ENCODE results near the gene EIF5B. TPM values are rescaled to one million over a fixed set of nuclear protein-coding genes. Genes with fewer than 3 reads are reported as not detected.

Gene EIF5B
- total and polyA plus RNA-seq, 2 donors (not counting 1 experiment from before 2014, with no cell fraction given), result 7.4 to 22.8 TPM

GRCh38 chr2:99445065-99445464, 107.9 kb downstream of the EIF5B start:
- Histone ChIP-seq H3K4me3 (replicated peaks in 1 of 4; ENCODE audit: control extremely low read depth in 1 of 4, insufficient read depth in 1 of 4, low read depth in 3 of 4, low read length in 4 of 4) (no peak overlapping the region), H3K36me3 (ENCODE audit: control insufficient read depth, insufficient read depth, low read length) (peaks cover 1% of the 10 kb centered on the region), H3K79me2 (ENCODE audit: control insufficient read depth, insufficient read depth, low read length) (no peaks in the 10 kb centered on the region), H3K27me3 (ENCODE audit: control insufficient read depth, insufficient read depth, low read length) (no peaks in the 10 kb centered on the region), H3K4me2 (ENCODE audit: extremely low read depth, insufficient read depth, low read length) (no peak overlapping the region), H3K27ac (ENCODE audit: insufficient read depth, low read length) (no peak overlapping the region), H4K20me1 (ENCODE audit: control insufficient read depth, extremely low read depth, insufficient read depth, low read length) (no peaks in the 10 kb centered on the region), H3K9ac (ENCODE audit: insufficient read depth, low read length) (no peak overlapping the region), H3K9me3 (ENCODE audit: control insufficient read depth, insufficient read depth, low read depth, low read length) (no peaks in the 10 kb centered on the region), H3K4me1 (ENCODE audit: control insufficient read depth, extremely low read depth, insufficient read depth, low read length) (peaks cover 2% of the 10 kb centered on the region), H2AFZ (ENCODE audit: low read length) (no peak overlapping the region)
- peak; percentile 6 to 62 for DNase-seq (ENCODE audit: low read depth in 2 of 2)
- TF ChIP-seq, protein P1, sequence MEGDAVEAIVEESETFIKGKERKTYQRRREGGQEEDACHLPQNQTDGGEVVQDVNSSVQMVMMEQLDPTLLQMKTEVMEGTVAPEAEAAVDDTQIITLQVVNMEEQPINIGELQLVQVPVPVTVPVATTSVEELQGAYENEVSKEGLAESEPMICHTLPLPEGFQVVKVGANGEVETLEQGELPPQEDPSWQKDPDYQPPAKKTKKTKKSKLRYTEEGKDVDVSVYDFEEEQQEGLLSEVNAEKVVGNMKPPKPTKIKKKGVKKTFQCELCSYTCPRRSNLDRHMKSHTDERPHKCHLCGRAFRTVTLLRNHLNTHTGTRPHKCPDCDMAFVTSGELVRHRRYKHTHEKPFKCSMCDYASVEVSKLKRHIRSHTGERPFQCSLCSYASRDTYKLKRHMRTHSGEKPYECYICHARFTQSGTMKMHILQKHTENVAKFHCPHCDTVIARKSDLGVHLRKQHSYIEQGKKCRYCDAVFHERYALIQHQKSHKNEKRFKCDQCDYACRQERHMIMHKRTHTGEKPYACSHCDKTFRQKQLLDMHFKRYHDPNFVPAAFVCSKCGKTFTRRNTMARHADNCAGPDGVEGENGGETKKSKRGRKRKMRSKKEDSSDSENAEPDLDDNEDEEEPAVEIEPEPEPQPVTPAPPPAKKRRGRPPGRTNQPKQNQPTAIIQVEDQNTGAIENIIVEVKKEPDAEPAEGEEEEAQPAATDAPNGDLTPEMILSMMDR (conservative IDR thresholded peaks at IDR 0.05 in 1 of 2, IDR thresholded peaks at IDR 0.05 in 1 of 2; ENCODE audit: low read depth in 1 of 2, low read length in 2 of 2), result no peak
- no peak for TF ChIP-seq EZH2 (IDR thresholded peaks at IDR 0.05; ENCODE audit: low read length, missing control alignments)

DNA sequence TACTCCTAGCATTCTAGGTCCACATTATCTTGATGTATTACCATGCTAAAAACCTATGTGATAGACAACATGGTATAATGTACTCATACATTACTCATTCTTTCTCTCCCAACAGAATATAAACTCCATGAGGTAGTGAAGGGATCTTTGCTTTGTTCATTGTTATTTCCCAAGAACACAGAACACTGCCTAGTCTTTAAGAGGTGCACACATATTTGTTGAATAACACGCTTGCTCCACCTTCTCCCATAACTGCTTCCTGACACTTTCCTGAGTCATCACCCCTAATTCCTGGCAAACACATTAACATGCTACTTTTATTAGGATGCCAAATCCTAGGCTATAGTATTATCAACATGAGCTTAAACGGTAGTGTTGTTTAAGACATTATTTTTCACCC, 111.4 kb downstream of the EIF5B start:
- no peak overlapping the region for H3K9ac ChIP-seq (ENCODE audit: insufficient read depth, low read length)
- no peaks in the 10 kb centered on the region for H3K27me3 ChIP-seq (ENCODE audit: control insufficient read depth, insufficient read depth, low read length)
- no peaks in the 10 kb centered on the region for H4K20me1 ChIP-seq (ENCODE audit: control insufficient read depth, extremely low read depth, insufficient read depth, low read length)
- no peak overlapping the region for H3K27ac ChIP-seq (ENCODE audit: insufficient read depth, low read length)
- H3K4me2 ChIP-seq (ENCODE audit: extremely low read depth, insufficient read depth, low read length), result no peak overlapping the region
- H3K4me1 ChIP-seq (ENCODE audit: control insufficient read depth, extremely low read depth, insufficient read depth, low read length), result peaks cover 2% of the 10 kb centered on the region
- peaks cover 1% of the 10 kb centered on the region for H3K36me3 ChIP-seq (ENCODE audit: control insufficient read depth, insufficient read depth, low read length)
- peak in 1 of 2 donors; percentile 77 for DNase-seq (ENCODE audit: low read depth in 2 of 2)
- H3K9me3 ChIP-seq (ENCODE audit: control insufficient read depth, insufficient read depth, low read depth, low read length), result no peaks in the 10 kb centered on the region
- H3K4me3 ChIP-seq (replicated peaks in 1 of 4; ENCODE audit: control extremely low read depth in 1 of 4, insufficient read depth in 1 of 4, low read depth in 3 of 4, low read length in 4 of 4), result no peak overlapping the region
- H2AFZ ChIP-seq (ENCODE audit: low read length), result no peak overlapping the region
- no peaks in the 10 kb centered on the region for H3K79me2 ChIP-seq (ENCODE audit: control insufficient read depth, insufficient read depth, low read length)
- TF ChIP-seq, protein P1 (conservative IDR thresholded peaks at IDR 0.05 in 1 of 2, IDR thresholded peaks at IDR 0.05 in 1 of 2; ENCODE audit: low read depth in 1 of 2, low read length in 2 of 2), result no peak
- TF ChIP-seq EZH2 (IDR thresholded peaks at IDR 0.05; ENCODE audit: low read length, missing control alignments), result no peak

DNA sequence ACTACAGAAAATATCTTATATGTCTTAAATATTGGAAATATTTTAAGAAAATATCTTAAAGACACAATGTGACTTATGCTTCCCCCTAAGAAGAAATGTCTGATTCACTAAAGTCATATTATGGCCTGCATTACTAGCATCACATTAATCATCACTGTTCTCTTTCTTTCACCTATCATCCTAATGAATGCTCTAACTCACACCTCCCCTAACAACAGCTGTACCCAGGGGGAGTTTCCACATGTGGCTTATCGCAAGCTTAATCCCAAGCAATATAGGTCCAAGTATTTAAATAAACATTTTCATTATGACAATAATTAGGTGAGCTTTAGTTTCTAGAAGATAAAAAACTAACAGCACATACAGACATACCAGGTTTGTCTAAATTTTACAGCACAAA, 113.0 kb downstream of the EIF5B start:
- Histone ChIP-seq H2AFZ (ENCODE audit: low read length) (no peak overlapping the region), H3K27ac (ENCODE audit: insufficient read depth, low read length) (no peak overlapping the region), H3K36me3 (ENCODE audit: control insufficient read depth, insufficient read depth, low read length) (peaks cover 1% of the 10 kb centered on the region), H4K20me1 (ENCODE audit: control insufficient read depth, extremely low read depth, insufficient read depth, low read length) (no peaks in the 10 kb centered on the region), H3K79me2 (ENCODE audit: control insufficient read depth, insufficient read depth, low read length) (no peaks in the 10 kb centered on the region), H3K9me3 (ENCODE audit: control insufficient read depth, insufficient read depth, low read depth, low read length) (no peaks in the 10 kb centered on the region), H3K4me2 (ENCODE audit: extremely low read depth, insufficient read depth, low read length) (no peak overlapping the region), H3K4me3 (replicated peaks in 1 of 4; ENCODE audit: control extremely low read depth in 1 of 4, insufficient read depth in 1 of 4, low read depth in 3 of 4, low read length in 4 of 4) (no peak overlapping the region), H3K9ac (ENCODE audit: insufficient read depth, low read length) (no peak overlapping the region), H3K27me3 (ENCODE audit: control insufficient read depth, insufficient read depth, low read length) (no peaks in the 10 kb centered on the region), H3K4me1 (ENCODE audit: control insufficient read depth, extremely low read depth, insufficient read depth, low read length) (peaks cover 2% of the 10 kb centered on the region)
- peak in 1 of 2 donors; percentile 5 for DNase-seq (ENCODE audit: low read depth in 2 of 2)
- TF ChIP-seq, protein P1 (conservative IDR thresholded peaks at IDR 0.05 in 1 of 2, IDR thresholded peaks at IDR 0.05 in 1 of 2; ENCODE audit: low read depth in 1 of 2, low read length in 2 of 2), result no peak
- TF ChIP-seq EZH2 (IDR thresholded peaks at IDR 0.05; ENCODE audit: low read length, missing control alignments), result no peak

Other genes with a start within 250 kb of the EIF5B start
- gene C2orf15, start 195.7 kb upstream of the EIF5B start, total RNA-seq, result under 0.01 TPM in 1 of 2 replicates, not detected in the other
- 0.07 and 0.09 TPM in 2 replicates for gene C2orf15, start 195.7 kb upstream of the EIF5B start, polyA plus RNA-seq
- gene TSGA10, start 182.4 kb upstream of the EIF5B start, total RNA-seq, result 5.3 and 5.9 TPM in 2 replicates
- gene TSGA10, start 182.4 kb upstream of the EIF5B start, polyA plus RNA-seq, result 0.65 and 0.70 TPM in 2 replicates
- gene LIPT1, start 182.4 kb upstream of the EIF5B start, total RNA-seq, result 7.6 and 10.5 TPM in 2 replicates
- 4.4 and 5.9 TPM in 2 replicates for gene LIPT1, start 182.4 kb upstream of the EIF5B start, polyA plus RNA-seq
- gene MITD1, start 156.3 kb upstream of the EIF5B start, total RNA-seq, result 27.1 and 28.8 TPM in 2 replicates
- 25.3 and 25.5 TPM in 2 replicates for gene MITD1, start 156.3 kb upstream of the EIF5B start, polyA plus RNA-seq
- 34.9 and 39.3 TPM in 2 replicates for gene MRPL30, start 156.2 kb upstream of the EIF5B start, total RNA-seq
- 23.1 and 26.8 TPM in 2 replicates for gene MRPL30, start 156.2 kb upstream of the EIF5B start, polyA plus RNA-seq
- gene LYG2, start 81.7 kb upstream of the EIF5B start, total RNA-seq, result not detected in 2 replicates
- gene LYG2, start 81.7 kb upstream of the EIF5B start, polyA plus RNA-seq, result not detected in 2 replicates
- 0.26 and 0.50 TPM in 2 replicates for gene LYG1, start 36.2 kb upstream of the EIF5B start, total RNA-seq
- gene LYG1, start 36.2 kb upstream of the EIF5B start, polyA plus RNA-seq, result 0.34 and 0.44 TPM in 2 replicates
- gene TXNDC9, start 1.1 kb upstream of the EIF5B start, total RNA-seq, result 44.2 and 46.7 TPM in 2 replicates
- gene TXNDC9, start 1.1 kb upstream of the EIF5B start, polyA plus RNA-seq, result 59.0 and 65.0 TPM in 2 replicates
- 32.1 and 39.3 TPM in 2 replicates for gene REV1, start 152.6 kb downstream of the EIF5B start, total RNA-seq
- 13.9 and 19.3 TPM in 2 replicates for gene REV1, start 152.6 kb downstream of the EIF5B start, polyA plus RNA-seq